PC-9 (cell line): ENCODE results near the gene HMGN4.

Experiments used
- CTCF ChIP-seq: fragments of 200-600 bp; sonication (generic); conservative IDR thresholded peaks from 2 replicates; pipeline ENCODE4 v1.6.1; 2017; ENCODE audit warnings: mixed run types, antibody characterized with exemption, mild to moderate bottlenecking, moderate library complexity
- EZH2 ChIP-seq: fragments of 200-600 bp; sonication (generic); IDR thresholded peaks from 2 replicates; pipeline ENCODE4 v1.8.0; 2017; ENCODE audit warnings: antibody characterized with exemption, low read depth

GRCh38 chr6:26575494-26575939, 37.4 kb downstream of the HMGN4 start:
- no peak for TF ChIP-seq CTCF
- no peak for TF ChIP-seq EZH2
